GM18861 (cell line): ENCODE results near the gene TLR9.

Source experiments
- ATAC-seq: cut with Tn5 transposase; IDR thresholded peaks from one replicate; pipeline ENCODE4 v1.9.1; 2021; ENCODE audit not compliant: unreplicated experiment

TLR9 gene

GRCh38 chr3:52176180-52176752 lies 49.2 kb downstream of the TLR9 start:
- no peak for ATAC-seq

GRCh38 chr3:52175416-52176179 lies 49.8 kb downstream of the TLR9 start:
- no peak for ATAC-seq

GRCh38 chr3:52174896-52175295 lies 50.5 kb downstream of the TLR9 start:
- no peak for ATAC-seq

- ATAC-seq, result no peak
These were observed 52.3 kb downstream of the TLR9 start for GRCh38 chr3:52173101-52173500.

- no peak for ATAC-seq
These were observed 53.1 kb downstream of the TLR9 start for GRCh38 chr3:52172262-52172757.

- no peak for ATAC-seq
These were observed 53.8 kb downstream of the TLR9 start for GRCh38 chr3:52171514-52172261.
